Aorta (tissue), 5 donors: ENCODE measurements around the gene LMTK2. TPM values are rescaled to one million over a fixed set of nuclear protein-coding genes. Genes with fewer than 3 reads are reported as not detected.

ENCODE experiments used
- ATAC-seq: fragments of 200-7000 bp; cut with Tn5 transposase; one replicate; pipeline ENCODE4 v1.9.1; 2022; ENCODE audit warnings: moderate library complexity; ENCODE audit not compliant: low FRiP score
- DNase-seq, 2 donors: peaks; one replicate each; pipeline ENCODE4 v3.0.0-alpha.2; 2020
- H3K27ac ChIP-seq, 2 donors: one replicate each; pipeline ENCODE4 v1.5.1; 2013; ENCODE audit warnings: low read length in 2 of 2, mild to moderate bottlenecking in 2 of 2, moderate library complexity in 2 of 2, control low read depth in 1 of 2, inconsistent platforms in 1 of 2, low read depth in 1 of 2
- H3K27me3 ChIP-seq, 2 donors: one replicate each; pipeline ENCODE4 v1.6.1; 2013; ENCODE audit warnings: control low read depth in 1 of 2, low read length in 1 of 2, mild to moderate bottlenecking in 1 of 2, moderate library complexity in 1 of 2; ENCODE audit not compliant: insufficient read depth in 2 of 2, control insufficient read depth in 1 of 2
- H3K36me3 ChIP-seq, 2 donors: one replicate each; pipeline ENCODE4 v1.6.1; 2013; ENCODE audit warnings: control low read depth in 1 of 2, low read length in 1 of 2, mild to moderate bottlenecking in 1 of 2; ENCODE audit not compliant: insufficient read depth in 2 of 2, control insufficient read depth in 1 of 2
- H3K4me1 ChIP-seq, 2 donors: one replicate each; pipeline ENCODE4 v1.6.1; 2013; ENCODE audit warnings: low read length in 2 of 2, control low read depth in 1 of 2, mild to moderate bottlenecking in 1 of 2, moderate library complexity in 1 of 2; ENCODE audit not compliant: insufficient read depth in 2 of 2, control insufficient read depth in 1 of 2
- H3K4me3 ChIP-seq, 2 donors: one replicate each; pipeline ENCODE4 v1.5.1; 2013; ENCODE audit warnings: low read length in 2 of 2, control low read depth in 1 of 2, mild to moderate bottlenecking in 1 of 2
- H3K9me3 ChIP-seq: one replicate; pipeline ENCODE4 v1.6.1; 2013; ENCODE audit warnings: mild to moderate bottlenecking, low read length; ENCODE audit not compliant: control insufficient read depth
- WGBS, 2 donors: extraction: QIAGEN DNeasy Blood & Tissue Kit; methylation state at CpG; one replicate each; pipeline ENCODE4 v1.1.7; 2013; 5-methylcytosine and 5-hydroxymethylcytosine counted together
- intact Hi-C, 2 donors: fragments of 100-400 bp; cut with DNase I; formaldehyde crosslinking; loops; one replicate each; pipeline versions ENCODE4 v1.14.2 to v1.15.0; 2022
- polyA plus RNA-seq, 2 donors: library from polyadenylated mRNA; stranded (reverse); fragments of 200-250 nt; gene quantifications; one replicate each; pipeline ENCODE4 v1.2.3, GENCODE V29; 2013
- total RNA-seq, 2 donors: library from RNA; stranded (reverse); fragmentation: NEBNext Ultra II Directional; extraction: Animal tissue kit (Norgen Biotek cat#: 25700); gene quantifications; one replicate each; pipeline ENCODE4 v1.2.1, GENCODE V29; 2021
- donor health status: healthy with polysubstance abuse.
- donor health status: Bipolar disorder and iron deficiency.
- donor health status: DM: no; HTN: no; CAD: no.
- donor health status: DM: no; HTN: no; CAD: no.
- donor health status: DM: yes; HTN: yes; CAD: no.

The LMTK2 gene
- total and polyA plus RNA-seq, 4 donors: 1.5 to 16.6 (median 8.6) TPM

DNA sequence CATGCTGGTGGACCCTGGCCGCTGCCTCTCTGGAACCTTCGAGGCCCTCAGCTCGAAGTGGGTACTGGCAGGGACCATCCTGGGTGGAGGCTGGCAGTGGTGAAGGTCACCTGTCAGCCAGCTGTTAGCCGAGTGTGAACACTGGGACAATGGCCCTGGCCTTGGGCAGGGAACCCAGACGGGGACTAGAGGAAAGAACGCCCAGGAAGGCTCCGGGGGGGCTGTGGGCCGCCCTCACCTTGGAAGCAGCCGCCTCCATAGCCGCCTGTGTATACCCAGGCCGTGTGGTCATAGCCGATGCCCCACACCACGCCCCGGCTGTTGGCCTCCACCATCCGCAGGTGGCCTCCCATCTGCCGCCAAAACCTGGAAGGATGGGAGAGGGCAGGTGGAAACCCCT, 122.1 kb downstream of the LMTK2 start:
- Histone ChIP-seq H3K27ac (no peak overlapping the region), H3K4me3 (no peak overlapping the region)
- WGBS, 2 donors: 92 to 96% methylated on average over 16 of the region's 16 CpGs

DNA sequence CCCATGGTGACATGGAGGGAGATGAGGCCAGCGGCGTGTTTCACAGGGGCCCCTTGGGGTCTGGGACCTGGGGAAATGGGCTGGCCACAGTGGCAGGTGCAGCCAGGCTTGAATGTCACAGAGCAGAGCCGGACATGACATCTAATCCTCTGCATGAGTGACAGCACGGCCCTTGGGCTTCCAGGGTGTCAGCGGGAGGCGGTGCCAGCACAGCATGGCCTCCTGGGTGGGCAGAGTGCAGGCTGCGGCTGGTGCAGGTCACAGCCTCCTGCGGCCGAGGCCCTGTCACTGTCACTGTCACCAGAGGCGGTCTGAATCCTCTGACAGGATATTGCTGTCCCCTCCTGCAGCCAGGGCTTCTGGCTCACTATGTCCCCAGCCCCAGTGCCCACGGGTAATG, 122.8 kb downstream of the LMTK2 start:
- intact Hi-C loops: no loop called here
- 88 to 92% methylated on average over 11 of the region's 11 CpGs for WGBS, 2 donors
- Histone ChIP-seq H3K27me3 (no peaks in the 10 kb centered on the region), H3K36me3 (peaks cover 0 to 2% of the 10 kb centered on the region in 2 donors), H3K9me3 (no peaks in the 10 kb centered on the region), H3K27ac (no peak overlapping the region), H3K4me1 (no peaks in the 10 kb centered on the region), H3K4me3 (no peak overlapping the region)
- DNase-seq (no peak), ATAC-seq (no peak)

More for the DNA sequence above, 122.1 kb downstream of the LMTK2 start:
- no peak for ATAC-seq
- no peaks in the 10 kb centered on the region for H3K27me3 ChIP-seq
- no peaks in the 10 kb centered on the region for H3K9me3 ChIP-seq
- intact Hi-C loops: no loop called here
- DNase-seq: no peak
- H3K36me3 ChIP-seq: peaks cover 0 to 2% of the 10 kb centered on the region in 2 donors
- H3K4me1 ChIP-seq: no peaks in the 10 kb centered on the region

DNA sequence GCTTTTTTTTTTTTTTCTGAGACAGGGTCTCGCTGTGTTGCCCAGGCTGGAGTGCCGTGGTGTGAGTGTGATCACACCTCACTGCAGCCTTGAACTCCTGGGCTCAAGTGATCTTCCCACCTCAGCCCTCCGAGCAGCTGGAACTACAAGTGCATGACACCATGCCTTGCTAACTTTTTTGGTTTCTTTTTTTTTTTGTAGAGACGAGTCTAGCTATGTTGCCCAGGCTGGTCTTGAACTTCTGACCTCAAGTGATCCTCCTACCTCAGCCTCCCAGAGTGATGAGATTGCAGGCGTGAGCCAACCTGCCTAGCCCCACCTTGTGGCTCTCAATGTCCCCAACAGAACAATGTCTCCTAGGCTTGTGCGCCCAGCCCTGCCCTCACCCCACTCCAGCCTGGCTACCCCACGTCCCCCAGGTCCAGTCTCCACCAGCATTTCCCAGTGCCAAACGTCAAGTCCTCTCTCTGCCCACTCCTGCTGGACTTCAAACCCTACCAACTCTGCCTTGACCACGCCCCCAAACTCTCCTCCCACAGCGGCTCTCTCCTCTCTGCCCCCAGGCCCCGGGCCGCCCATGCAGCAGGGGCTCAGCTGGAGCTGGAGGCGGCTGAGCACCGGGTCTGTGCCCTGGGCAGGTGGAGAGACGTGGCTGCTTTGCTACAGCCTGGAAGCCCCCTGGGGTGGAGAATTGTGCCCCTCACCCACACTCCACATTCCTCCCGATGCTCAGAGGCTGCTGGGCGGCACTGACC, 123.5 kb downstream of the LMTK2 start:
- Histone ChIP-seq H3K27ac (no peak overlapping the region), H3K4me3 (no peak overlapping the region), H3K36me3 (peaks cover 0 to 2% of the 10 kb centered on the region in 2 donors), H3K9me3 (no peaks in the 10 kb centered on the region), H3K27me3 (no peaks in the 10 kb centered on the region), H3K4me1 (no peaks in the 10 kb centered on the region)
- no peak for DNase-seq
- WGBS, 2 donors: 86 to 92% methylated on average over 17 of the region's 17 CpGs
- intact Hi-C loops: no loop called here
- ATAC-seq: no peak

DNA sequence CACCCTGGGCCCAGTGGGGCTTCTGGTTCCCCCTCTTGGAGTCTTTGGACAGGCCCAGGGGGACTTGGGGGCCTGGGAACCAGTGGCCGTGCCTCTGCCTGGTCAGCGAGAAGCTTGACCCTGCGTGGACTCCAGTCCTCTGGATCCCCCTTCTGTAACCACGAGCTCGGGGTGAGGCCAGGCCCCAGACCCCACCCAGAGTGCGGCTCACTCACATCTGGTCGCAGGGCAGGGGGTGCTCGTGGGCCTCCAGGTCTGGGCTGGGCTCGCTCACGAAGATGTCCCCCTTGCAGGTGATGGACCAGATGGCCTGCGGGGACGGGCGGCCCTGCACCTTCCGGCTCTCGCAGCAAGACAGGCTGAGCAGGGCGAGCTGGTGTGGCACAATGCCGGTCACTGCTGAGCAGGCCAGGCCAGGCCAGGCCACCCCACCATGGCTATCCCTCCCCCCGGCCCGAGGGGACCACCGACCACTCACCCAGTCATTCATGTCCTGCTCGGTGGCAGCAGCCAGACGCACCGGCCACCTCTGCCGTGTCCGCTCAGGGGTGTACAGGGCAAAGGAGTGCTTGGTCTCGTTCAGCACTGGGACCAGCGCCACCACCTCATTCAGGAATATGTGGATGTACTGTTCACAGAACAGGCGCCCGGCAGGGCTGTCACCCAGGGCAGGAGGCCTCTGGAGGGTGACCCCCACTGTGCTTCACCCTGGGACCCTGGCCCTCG, 124.2 kb downstream of the LMTK2 start:
- no peak overlapping the region for H3K4me3 ChIP-seq
- ATAC-seq (no peak), DNase-seq (peak; percentile 42 to 76)
- no peak overlapping the region for H3K27ac ChIP-seq
- no peaks in the 10 kb centered on the region for H3K9me3 ChIP-seq
- 94 to 95% methylated on average over 30 of the region's 30 CpGs for WGBS, 2 donors
- H3K4me1 ChIP-seq: no peaks in the 10 kb centered on the region
- intact Hi-C loops: no loop called here
- H3K27me3 ChIP-seq: no peaks in the 10 kb centered on the region
- H3K36me3 ChIP-seq: peaks cover 0 to under 1% of the 10 kb centered on the region in 2 donors

DNA sequence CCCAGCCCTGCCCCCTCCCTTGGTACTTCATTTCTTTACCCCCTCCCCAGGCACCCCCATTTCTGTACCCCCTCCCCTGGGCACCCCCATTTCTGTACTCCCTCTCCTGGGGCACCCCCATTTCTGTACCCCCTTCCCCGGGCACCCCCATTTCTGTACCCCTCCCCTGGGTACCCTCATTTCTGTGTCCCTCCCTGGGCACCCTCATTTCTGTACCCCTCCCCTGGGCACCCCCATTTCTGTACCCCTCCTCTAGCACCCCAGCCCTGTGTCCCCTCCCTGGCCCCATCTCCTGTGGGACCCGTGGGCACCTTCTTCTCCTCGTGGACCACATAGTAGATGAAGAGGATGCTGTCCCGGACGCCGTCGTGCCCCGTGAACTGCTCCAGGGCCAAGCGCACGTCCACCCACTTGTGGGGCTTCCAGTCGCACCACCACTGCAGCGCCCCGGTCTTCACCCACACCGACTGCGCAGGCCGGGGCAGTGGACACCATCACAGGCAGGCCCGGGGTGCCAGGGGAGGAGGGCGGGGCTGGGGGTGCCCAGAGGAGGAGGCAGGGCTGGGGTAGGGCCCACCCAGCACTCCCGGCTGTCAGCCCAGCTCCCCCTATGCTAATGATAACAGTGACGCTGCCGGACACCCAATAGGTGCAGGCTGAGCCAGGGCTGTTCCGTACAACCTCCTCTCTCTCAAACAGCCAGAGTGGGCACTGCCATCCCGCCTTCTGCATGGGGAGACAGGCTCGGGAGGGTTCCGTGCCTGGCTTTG, 125.0 kb downstream of the LMTK2 start:
- WGBS, 2 donors: 90 to 93% methylated on average over 24 to 25 of the region's 25 CpGs
- no peaks in the 10 kb centered on the region for H3K36me3 ChIP-seq

DNA sequence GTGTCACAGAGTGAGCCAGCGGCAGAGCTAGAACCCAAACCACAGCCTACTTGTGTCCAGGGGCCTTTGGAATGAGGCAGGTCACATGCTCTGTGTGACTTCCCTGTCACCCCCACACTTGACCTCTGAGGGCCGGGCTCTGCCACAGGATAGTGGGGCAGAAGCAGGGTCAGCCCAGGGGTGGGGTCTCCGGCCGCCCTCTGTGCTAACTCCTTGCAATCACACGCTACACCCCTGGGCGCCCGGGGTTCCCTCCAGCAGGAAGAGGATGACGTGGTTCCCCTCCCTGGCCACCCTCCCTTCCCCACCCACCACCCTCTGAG, 125.6 kb downstream of the LMTK2 start:
- intact Hi-C loops: no loop called here
- H3K4me1 ChIP-seq: no peaks in the 10 kb centered on the region
- H3K27ac ChIP-seq: no peak overlapping the region
- no peak for DNase-seq
- H3K27me3 ChIP-seq: no peaks in the 10 kb centered on the region
- H3K4me3 ChIP-seq: no peak overlapping the region
- no peaks in the 10 kb centered on the region for H3K36me3 ChIP-seq
- no peaks in the 10 kb centered on the region for H3K9me3 ChIP-seq
- no peak for ATAC-seq
- 92 to 96% methylated on average over 8 of the region's 8 CpGs for WGBS, 2 donors

More for the DNA sequence above, 125.0 kb downstream of the LMTK2 start:
- intact Hi-C loops: no loop called here
- no peak for DNase-seq
- Histone ChIP-seq H3K27me3 (no peaks in the 10 kb centered on the region), H3K4me3 (no peak overlapping the region), H3K27ac (no peak overlapping the region), H3K9me3 (no peaks in the 10 kb centered on the region), H3K4me1 (no peaks in the 10 kb centered on the region)
- ATAC-seq: no peak

DNA sequence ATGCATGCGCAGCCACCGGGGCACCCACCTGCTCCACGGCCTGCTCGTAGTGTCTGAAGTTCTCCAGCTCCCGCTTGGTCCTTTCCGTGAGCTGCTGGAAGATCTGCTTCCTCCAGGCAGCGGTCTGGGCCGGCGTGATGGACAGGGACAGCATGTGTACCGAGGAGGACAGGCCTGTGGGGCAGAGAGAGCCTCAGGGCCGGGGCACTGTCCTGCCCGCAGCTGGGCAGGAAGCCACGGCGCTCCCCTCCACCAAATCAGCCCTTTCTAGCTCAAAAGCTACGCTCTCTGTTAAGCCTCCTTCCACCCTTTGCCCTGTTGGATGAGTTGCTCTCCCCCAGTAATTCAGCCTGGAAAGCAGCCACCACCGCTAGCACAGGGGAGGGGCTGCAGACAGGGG, 126.1 kb downstream of the LMTK2 start:
- Histone ChIP-seq H3K27ac (no peak overlapping the region), H3K4me1 (no peaks in the 10 kb centered on the region), H3K36me3 (no peaks in the 10 kb centered on the region), H3K27me3 (no peaks in the 10 kb centered on the region), H3K4me3 (no peak overlapping the region), H3K9me3 (no peaks in the 10 kb centered on the region)
- DNase-seq (no peak), ATAC-seq (no peak)
- intact Hi-C loops: no loop called here
- WGBS, 2 donors: 88 to 91% methylated on average over 16 of the region's 16 CpGs

DNA sequence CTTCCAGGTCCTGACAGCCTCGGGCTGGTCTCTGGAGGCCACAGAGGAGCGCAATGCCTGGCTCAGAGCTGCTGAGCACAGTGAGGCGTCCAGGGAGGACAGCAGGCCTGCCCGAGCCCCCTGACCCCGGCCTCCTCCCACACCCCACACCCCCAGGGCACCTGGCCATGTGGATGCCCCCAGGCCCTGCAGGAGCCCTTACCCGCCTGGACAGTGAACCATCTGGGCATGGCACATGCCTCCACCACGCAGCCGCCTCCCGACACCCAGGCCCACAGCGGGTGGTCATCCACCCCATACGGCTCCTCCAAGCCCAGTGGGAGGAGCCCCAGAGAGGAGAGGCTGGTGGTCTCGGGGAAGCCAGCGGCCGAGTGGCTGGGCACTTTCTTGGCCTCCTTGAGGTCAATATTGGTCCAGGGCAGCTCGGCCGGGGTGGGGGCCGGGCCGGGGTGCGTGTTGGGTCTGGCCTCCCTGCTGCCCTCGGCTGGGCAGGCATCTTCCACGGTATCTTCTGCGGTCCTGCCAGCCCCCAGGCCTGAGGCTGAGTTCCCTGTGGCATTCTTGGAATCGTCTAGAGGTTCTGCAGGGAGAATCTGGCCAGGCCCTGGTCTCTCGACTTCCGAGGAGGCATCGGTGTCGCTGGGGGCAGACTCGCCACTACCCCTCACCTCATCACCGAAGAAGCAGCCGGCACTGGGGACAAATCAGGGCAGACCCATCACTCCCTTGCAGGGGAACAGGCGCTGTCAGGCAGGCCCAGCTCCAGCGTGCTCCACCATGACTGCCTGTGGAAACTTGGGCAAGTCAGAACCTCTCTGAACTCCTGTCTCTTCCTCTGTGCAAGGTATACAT, 126.8 kb downstream of the LMTK2 start:
- H3K27ac ChIP-seq: no peak overlapping the region
- WGBS, 2 donors: 90% methylated on average over 29 to 32 of the region's 32 CpGs
- H3K4me3 ChIP-seq: no peak overlapping the region
- no peaks in the 10 kb centered on the region for H3K9me3 ChIP-seq
- H3K27me3 ChIP-seq: no peaks in the 10 kb centered on the region
- peak; percentile 15 for ATAC-seq
- intact Hi-C loops: no loop called here
- H3K36me3 ChIP-seq: no peaks in the 10 kb centered on the region
- no peak for DNase-seq
- no peaks in the 10 kb centered on the region for H3K4me1 ChIP-seq
